Subcutaneous adipose tissue (tissue), 4 donors: ENCODE data around the gene PLCD3. TPM values are rescaled to one million over a fixed set of nuclear protein-coding genes. Genes with fewer than 3 reads are reported as not detected.

Experiments used
- CTCF ChIP-seq: fragments of 450-650 bp; IDR thresholded peaks from one replicate; pipeline ENCODE4 v1.5.1; 2016; ENCODE audit warnings: low read depth, mild to moderate bottlenecking, control low read depth, antibody characterized with exemption, moderate library complexity
- total RNA-seq, 4 donors: library from RNA; depleted of rRNA; stranded (reverse); fragments of >200 nt; gene quantifications; one replicate each; pipeline ENCODE4 v1.1.0, GENCODE V29; 2016

Gene PLCD3
- total RNA-seq, 4 donors from 2014 or later = 5.9 to 48.0 (median 31.6) TPM

- TF ChIP-seq CTCF = no peak
These were observed 29.0 kb downstream of the PLCD3 start for GRCh38 chr17:45103269-45103795.

GRCh38 chr17:45102856-45103255 is 29.5 kb downstream of the PLCD3 start:
- no peak for TF ChIP-seq CTCF

GRCh38 chr17:45101883-45102811 is 30.2 kb downstream of the PLCD3 start:
- no peak for TF ChIP-seq CTCF

- TF ChIP-seq CTCF = no peak
These were observed 30.8 kb downstream of the PLCD3 start for GRCh38 chr17:45101546-45101882.

- no peak for TF ChIP-seq CTCF
These were observed 33.3 kb downstream of the PLCD3 start for GRCh38 chr17:45098869-45099616.

GRCh38 chr17:45098081-45098868 is 34.0 kb downstream of the PLCD3 start:
- no peak for TF ChIP-seq CTCF
